Inflammatory macrophage treated with lipopolysaccharide for 4 hours (primary cell): ENCODE data around the gene TNS3.

Experiments used
- DNase-seq: peaks from one replicate; pipeline ENCODE4 v3.0.0-alpha.2; 2020

Gene TNS3

DNA sequence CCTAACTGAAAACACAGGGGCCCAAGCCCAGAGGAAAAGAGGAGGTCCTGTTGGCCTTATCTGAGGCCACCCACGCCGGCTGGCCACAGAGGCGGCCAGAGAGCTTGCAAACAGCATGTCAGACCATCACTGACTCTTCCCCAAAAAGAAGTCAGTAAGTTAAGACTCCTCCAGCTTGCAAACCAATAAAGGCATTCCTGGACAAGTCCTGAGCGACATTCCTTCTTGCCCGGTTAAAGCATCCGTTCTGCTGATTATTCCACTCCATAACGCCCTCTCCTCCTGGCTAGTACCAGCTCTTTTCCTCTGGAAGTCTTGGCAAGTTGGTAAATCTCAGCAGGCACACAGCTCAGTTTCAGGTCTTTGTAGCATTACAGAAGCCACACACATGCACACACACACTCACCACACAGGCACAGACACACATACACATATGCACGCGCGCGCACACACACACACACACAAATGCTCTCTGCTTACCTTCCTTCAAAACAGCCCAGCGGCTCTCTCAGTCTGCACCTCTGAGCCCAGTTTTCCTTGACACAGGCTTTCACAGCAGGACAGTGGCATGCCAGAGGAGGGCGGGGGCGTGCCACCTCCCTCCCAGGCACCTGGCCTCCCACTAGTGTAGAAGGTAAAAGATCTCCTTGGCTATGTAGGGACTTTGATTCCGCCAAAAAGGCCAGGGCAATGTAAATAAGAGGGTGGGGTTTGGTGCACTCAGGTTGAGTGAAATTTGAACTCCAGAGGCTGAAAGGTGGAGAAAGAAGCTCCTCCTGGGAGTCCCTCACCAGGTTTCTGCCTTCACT, 201.4 kb downstream of the TNS3 start:
- DNase-seq = no peak

DNA sequence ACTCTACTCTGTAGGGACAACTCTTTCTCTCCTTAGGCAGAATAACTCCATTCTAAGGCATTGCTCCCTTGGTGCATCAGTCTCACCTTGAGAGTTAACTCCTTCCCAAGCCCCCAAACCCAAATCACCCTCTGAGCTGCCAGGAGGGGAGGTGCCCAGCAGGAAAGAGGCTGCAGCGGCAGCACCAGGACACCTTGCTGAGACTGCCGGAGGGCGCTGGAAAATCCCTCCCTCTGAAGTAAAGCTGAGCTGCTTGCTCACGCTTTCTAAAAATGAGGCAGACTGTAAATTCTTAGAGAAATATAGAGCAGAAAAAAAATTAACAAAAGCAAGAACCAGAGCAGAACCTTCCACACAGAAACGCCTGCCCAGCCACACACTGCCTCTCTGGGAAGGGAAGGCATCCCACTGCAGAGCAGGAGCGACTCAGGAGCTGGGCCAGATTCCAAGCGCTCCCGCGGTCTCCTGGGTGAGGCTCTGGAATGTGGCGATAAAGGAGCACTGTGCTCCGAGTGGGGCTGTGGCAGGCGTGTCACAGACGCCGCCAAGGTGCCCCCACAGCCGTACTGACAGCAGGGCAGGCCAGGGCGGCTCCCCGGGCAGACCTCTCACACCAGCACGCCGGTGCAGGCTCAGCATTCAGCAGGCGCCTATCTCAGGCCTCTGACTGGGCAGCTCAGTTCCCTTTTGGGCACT, 202.1 kb downstream of the TNS3 start:
- no peak for DNase-seq

DNA sequence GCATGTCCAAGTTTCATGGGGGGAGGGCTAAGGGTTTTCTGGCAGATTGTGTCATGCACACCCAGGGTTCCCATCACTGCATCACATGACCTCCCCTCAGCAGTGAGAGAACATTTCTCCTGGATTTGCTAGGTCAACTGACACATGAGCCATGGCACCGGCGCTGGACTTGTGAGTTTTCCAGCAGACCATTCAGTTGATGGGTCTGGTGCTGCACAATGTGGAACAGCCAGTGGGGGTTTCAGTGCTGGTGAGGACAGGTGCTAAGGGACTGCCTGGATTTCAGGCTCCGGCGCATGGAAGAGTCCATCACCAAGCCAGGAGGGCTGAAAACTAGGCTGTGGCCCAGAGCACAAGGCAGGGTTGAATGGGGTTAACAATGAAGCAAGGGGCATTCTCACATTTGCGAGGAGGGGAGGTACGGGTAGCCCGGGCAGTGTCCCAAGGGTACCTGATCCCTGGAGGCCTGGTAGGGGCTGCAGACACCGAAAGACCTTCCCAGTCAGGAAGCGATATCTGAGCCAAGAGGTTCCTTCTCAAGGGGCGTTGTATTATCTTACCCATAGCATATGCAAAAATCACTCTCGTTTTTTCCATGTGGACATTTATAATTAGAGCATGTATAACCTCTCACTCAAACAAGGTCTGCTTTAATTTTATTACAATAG, 203.0 kb downstream of the TNS3 start:
- no peak for DNase-seq

DNA sequence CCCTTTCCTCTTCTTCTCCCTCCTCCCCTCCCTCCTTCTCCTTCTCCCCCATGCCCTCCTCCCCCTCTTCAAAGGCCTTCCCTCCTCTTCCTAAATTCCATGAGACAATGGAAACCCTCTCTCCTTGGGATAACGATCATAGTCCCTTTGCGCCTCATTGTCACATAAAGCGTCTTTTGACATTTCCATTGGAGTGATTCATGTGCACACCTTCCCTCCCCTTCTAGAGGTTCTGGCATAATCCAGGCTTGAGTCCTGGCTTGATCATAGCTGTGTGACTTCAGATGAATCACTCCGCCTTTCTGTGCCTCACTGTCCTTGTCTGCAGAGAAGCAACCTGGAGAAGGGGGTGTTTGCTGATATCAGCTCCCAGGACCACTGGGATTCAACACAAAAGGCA, 204.2 kb downstream of the TNS3 start:
- no peak for DNase-seq

DNA sequence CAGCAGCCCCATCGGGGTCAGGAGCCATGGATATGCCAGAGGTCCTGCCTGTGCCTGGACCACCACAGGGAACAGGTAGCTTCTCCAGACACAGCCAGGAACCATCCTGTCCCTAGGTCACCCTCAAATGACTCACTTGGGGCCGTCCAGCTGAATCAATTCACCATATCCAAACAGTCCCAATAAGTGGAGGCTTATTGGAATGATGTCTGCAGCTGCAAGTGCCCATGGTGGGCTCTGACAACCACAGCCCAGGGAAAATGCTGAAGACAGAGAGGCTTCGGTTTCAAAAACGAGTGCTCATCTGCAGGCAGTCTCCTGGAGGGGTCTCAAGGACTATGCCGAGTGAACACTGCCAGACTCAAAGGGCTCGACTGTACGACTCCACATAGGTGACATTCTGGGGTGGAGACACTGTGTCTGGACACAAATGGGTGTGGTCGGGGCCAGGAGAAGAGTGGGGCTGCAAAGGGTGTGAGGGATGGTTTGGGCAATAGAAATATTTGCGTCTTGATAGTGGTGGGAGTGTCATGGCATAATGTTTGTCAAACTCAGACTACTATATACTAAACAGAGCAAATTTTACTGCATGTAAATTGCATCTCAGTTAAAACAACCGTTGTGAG, 204.8 kb downstream of the TNS3 start:
- DNase-seq = no peak

- no peak for DNase-seq
Measured at GRCh38 chr7:47375121-47375938, 206.6 kb downstream of the TNS3 start.

DNA sequence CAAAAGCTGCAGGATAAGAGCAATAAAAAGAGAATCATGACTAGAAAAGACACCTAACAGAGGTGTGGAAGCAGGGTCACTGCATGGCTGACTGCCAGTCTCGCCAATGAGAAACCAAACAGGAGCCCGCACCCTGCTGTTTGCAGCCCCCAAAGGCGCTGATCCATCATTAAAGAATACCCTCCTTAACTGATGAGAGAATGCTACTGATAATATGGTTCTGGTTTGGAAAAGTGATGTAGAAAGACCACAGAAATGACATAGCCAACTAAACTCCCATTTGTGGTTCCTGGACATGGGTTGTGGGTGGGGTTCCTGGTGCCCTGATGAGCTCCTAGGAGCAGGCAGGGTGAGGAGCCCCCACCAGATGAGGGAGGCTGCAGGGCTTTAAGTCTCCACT, 207.4 kb downstream of the TNS3 start:
- no peak for DNase-seq

- DNase-seq = no peak
Measured at GRCh38 chr7:47373871-47374451, 207.9 kb downstream of the TNS3 start.

DNA sequence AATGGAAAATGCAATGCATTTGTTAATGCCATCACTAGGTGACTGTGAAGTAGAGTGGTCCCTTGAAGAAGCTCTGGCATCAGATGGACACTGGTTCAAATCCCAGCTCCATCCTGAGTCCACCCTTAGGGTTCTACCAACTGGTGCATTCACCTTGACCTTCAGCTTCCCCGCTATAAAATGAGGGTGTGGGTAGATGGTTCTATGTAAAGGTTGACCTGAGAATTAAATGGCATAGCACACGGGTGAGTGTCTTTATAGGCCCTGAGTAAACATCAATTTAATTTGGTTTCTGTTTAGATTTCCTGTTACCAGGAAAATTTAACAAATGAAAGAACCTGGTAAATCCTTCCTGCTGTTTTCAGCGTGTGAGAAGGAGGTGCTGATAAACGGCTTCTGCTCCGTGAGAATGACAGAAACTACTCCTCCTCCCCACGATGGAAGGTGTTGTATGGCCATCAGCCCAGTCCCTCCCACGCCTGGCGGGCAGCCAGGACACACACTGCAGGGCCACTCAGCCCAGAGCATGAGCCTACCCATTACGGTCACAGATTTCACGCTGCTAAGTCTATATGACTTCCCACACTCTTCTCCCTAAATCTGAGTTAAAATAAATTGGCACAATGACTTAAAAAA, 210.1 kb downstream of the TNS3 start:
- no peak for DNase-seq

DNA sequence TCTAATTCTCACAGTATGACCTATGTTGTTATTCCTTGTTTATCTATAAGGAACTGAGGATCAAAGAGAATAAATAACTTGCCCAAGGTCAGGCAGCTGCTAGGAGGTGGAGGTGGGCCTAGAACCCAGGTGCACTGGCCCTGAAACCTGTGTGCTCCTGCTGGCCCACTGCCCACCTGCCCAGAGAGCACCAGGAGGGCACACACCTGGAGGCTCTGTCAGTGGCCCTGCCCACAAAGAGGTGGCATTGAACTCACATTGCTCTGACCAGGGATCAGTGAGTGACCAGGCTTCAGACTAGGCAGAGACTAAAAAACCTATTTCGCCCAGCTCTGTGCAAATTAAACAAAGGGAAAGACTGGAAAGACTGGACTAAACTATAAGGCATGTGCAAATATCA, 210.6 kb downstream of the TNS3 start:
- DNase-seq = no peak

DNA sequence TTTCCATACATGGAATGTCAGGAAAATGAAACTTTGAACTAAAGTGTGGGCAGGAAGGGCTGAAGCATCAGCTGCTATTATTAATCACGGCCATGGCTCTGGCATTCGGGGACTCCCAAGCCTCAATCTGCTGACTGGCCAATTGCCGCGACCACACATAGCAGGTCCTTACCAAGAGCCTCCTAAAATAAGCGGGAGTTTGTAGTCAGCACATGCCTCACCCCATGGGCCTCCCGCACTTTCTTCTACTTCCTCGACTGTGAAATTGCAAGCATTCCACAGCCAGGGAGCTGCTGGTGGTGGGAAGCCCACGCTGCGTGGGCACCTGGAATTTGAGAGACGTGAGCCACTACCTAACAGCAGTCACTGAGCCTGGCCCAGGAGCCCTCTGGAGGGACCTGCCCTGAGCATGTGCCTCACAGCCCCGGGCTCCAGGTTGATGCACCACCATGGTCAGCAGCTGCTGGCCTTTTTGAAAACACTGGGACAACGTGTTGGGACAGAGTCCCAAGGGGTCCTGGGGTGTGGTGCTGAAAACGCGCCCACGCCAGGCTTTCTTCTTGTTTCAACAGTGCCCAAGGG, 211.4 kb downstream of the TNS3 start:
- DNase-seq = no peak

- DNase-seq = no peak
Measured at GRCh38 chr7:47369736-47370135, 212.2 kb downstream of the TNS3 start.

DNA sequence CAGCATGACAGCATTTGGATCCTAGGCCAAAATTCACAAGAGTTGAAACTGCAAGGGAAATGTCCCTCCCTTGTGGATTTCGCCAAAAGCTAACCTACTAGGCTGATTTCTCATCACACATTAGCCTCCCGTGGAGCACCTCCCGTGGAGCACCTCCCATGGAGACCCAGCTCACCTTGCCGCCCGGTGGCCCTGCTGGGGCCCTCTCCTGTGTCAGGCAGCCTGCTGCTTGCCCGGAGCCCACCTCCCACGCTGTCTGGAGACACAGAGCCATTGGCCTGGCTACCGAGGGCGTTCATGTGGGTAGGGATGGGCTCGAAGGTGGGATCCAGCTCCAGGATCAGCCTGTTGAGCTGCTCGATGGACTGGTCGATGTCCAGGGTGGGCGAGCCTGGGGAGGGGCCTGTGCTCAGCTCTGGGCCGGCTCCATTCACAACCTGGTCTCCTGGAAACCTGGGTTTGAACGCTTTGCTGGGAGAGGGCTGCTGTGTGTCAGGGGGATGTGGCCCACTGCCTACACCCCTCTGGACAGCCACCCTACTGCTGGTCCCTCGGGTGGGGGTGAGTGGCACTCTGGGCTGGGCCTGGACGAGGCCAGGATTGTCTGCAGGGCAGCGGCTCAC, 213.6 kb downstream of the TNS3 start:
- no peak for DNase-seq

DNA sequence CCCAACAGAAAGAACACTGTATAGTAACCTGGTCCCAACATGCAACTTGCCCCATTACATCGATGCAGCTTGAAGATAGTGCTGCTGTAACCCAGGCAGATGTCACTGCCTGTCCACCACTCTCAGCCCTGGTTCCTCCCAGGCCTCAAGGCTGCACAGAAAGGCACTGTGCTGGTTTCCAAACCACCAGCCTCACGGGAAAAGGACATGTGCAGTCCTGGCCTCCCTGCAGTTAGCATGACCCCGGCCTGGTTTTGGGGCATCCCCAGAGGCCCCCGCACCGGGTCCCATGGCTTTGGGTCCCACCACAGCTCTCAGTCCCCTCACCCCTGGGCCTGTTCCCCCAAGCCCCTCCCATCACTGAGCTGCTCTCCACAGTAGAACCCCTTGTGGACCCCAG, 214.5 kb downstream of the TNS3 start:
- no peak for DNase-seq

GRCh38 chr7:47366960-47367359, 215.0 kb downstream of the TNS3 start:
- no peak for DNase-seq

DNA sequence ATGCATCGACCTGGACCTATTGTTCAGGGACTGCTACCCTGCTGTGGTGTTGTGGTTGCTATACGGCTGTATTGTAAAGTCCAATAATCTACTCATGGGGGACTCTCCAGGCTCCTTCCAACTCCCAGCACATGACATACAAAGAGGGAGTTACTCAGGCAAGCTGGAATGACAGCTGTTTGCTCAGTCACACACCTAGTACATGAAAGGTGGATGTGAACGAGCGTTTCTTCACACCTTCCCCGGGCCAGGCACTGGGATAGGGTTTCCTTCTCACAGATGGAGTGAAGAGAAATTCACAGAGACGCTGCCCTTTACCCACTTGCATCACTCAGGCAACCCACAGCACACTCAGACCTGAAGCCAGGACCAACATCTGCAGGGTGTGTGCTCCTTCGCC, 215.7 kb downstream of the TNS3 start:
- DNase-seq = no peak

- DNase-seq = no peak
Measured at GRCh38 chr7:47362984-47363383, 218.9 kb downstream of the TNS3 start.

- no peak for DNase-seq
Measured at GRCh38 chr7:47361746-47362215, 220.1 kb downstream of the TNS3 start.

DNA sequence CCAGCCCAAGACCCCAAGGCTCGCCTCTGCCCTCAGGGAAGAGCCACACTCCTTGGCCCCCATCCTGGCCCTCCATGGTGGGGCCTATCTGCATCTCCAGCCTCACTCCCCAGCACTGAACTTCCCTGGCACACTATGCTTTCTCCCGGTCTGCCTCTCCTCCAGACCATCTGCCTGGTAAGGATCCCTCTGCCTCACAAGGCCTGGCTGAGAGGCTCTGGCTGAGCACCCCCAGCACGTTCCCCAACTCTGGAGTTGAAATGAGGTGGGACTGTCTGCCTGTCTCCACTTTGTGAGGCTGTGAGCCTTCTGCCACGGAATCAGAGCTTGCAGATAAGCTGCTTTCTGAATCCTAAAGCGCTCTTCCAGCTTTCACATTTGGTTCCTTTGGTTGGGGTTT, 220.7 kb downstream of the TNS3 start:
- DNase-seq = no peak

DNA sequence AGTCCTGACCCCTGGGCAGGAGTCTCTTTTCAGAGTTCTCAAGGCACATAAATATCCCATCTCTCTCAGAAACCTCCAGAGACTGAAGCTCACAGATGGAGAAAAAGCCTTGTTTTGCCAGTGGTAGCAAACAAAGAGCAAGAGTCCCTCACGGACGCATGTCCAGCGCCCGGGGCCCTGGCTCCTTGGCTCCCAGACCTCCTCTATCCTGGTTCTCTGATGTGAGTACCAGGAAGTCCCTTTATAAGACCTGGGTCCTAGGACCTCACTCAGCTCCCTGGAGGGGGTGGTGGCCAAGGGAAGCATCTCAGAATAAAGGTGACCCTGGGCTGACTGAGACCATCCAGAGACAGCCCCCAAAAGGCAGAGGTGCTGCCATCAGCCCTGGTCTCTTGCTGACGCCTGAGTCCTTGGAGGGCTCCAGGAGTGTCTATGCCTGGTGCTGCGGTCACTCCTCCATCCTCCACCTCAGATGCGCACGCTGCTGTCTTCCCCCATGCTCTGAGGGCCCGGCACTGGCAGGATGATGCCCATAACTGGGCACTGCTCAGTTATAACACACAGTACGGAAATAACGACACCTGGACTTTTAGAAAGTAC, 221.5 kb downstream of the TNS3 start:
- no peak for DNase-seq
